Adipose tissue (tissue), 3 donors: ENCODE results near the gene CACNA1C. TPM values are rescaled to one million over a fixed set of nuclear protein-coding genes. Genes with fewer than 3 reads are reported as not detected.

Experiments used
- H3K27ac ChIP-seq: one replicate; pipeline ENCODE4 v1.5.1; 2013; ENCODE audit warnings: low read depth, low read length
- WGBS, 3 donors: extraction: QIAGEN DNeasy Blood & Tissue Kit; methylation state at CpG; one replicate each; pipeline ENCODE4 v1.1.7; 2013; 5-methylcytosine and 5-hydroxymethylcytosine counted together
- polyA plus RNA-seq, 3 donors: library from polyadenylated mRNA; stranded (reverse); fragments of 200-250 nt; gene quantifications; one replicate each; pipeline ENCODE4 v1.2.3, GENCODE V29; 2013
- donor health status: healthy with polysubstance abuse.
- donor health status: Bipolar disorder and iron deficiency.
- donor health status: healthy.

Gene CACNA1C
- polyA plus RNA-seq, 3 donors, result 0.72 to 8.1 (median 1.4) TPM

DNA sequence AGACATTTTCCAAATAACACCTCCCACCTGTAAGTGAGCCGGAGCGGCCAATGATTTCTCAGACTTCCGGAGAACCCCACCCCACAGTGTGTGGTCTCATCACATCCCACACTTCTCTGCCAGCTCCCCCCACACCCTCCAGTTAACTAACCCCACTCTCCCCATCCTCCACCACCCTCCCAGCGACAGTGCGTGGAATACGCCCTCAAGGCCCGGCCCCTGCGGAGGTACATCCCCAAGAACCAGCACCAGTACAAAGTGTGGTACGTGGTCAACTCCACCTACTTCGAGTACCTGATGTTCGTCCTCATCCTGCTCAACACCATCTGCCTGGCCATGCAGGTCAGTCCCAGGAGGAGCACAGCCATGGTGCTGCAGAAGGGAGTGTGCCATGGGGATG lies 557.6 kb downstream of the CACNA1C start:
- 94 to 98% (median 95%) methylated on average over 11 of the region's 11 CpGs for WGBS, 3 donors
- no peak overlapping the region for H3K27ac ChIP-seq

GRCh38 chr12:2613326-2614073 lies 560.7 kb downstream of the CACNA1C start:
- no peak overlapping the region for H3K27ac ChIP-seq
- 49 to 60% (median 56%) methylated on average over 12 of the region's 12 CpGs for WGBS, 3 donors

DNA sequence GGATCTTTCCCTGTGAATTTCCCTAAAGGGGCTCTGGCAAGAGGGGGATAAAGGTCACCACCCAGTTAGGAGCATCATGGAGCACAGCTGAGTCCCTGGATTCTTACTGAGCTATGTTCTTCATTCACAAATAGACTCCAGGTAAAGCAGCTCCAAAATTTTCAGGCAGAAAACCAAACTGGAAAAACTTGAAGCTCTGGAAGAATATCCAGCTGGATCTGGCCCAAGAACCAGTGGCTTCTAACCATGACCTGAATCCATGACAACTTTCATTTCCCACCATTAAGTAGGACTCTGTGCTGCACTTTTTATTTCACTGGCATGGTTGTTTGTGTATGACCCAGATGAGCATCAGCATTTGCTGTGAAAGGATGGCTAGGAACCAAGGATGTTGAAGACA lies 561.6 kb downstream of the CACNA1C start:
- H3K27ac ChIP-seq, result no peak overlapping the region

GRCh38 chr12:2615665-2616402 lies 563.0 kb downstream of the CACNA1C start:
- WGBS, 3 donors, result 64 to 73% (median 67%) methylated on average over 14 of the region's 14 CpGs
- H3K27ac ChIP-seq, result no peak overlapping the region

DNA sequence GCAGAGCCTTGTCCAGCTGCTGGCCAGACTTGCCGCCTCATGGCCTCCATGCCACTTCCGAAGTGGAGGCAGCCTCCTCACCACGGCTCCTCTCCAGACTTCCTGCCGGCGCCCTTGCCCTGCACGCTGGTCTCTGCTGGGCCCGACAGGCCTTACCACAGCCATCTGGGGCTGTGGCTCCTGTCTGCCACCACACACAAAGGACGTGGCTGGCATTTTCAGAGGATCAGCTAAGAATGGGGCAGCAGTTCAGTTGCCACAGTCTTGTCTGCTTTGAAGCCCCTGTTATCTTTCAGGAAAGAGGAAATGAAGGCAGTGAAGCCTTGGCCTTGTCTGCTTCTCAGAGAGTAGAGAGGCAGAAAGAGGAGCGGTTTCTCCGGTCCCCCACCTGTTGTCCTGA lies 564.0 kb downstream of the CACNA1C start:
- 52 to 77% (median 68%) methylated on average over 10 of the region's 10 CpGs for WGBS, 3 donors

DNA sequence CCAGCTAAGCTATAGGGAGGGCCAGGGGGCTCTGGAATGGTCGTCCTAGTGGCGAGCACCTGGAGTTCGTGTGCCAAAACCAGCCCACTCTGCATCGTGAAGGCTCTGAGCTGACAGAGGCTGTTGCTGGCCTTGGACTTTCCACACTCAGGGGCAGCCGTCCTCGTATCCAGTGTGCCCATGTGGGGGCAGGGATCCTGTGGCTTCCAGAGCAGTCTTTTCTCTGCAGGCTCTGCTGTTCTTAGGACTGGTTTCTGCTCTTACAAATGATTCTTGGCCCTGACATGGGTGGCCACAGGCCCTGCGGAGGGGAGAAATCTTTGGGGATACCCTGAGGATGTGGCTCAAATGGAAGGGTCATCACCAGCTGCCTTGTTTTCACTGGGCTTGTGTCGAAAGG lies 564.6 kb downstream of the CACNA1C start:
- H3K27ac ChIP-seq, result no peak overlapping the region
- WGBS, 3 donors, result 61 to 94% (median 83%) methylated on average over 8 of the region's 8 CpGs

More for the DNA sequence above, 564.0 kb downstream of the CACNA1C start:
- H3K27ac ChIP-seq, result no peak overlapping the region

- WGBS, 3 donors, result 74 to 81% (median 77%) methylated on average over 12 of the region's 12 CpGs
- H3K27ac ChIP-seq, result no peak overlapping the region
Observed at GRCh38 chr12:2618291-2618995, 565.7 kb downstream of the CACNA1C start.

- 86 to 93% (median 90%) methylated on average over 5 of the region's 5 CpGs for WGBS, 3 donors
Observed at GRCh38 chr12:2619136-2619535, 566.3 kb downstream of the CACNA1C start.

DNA sequence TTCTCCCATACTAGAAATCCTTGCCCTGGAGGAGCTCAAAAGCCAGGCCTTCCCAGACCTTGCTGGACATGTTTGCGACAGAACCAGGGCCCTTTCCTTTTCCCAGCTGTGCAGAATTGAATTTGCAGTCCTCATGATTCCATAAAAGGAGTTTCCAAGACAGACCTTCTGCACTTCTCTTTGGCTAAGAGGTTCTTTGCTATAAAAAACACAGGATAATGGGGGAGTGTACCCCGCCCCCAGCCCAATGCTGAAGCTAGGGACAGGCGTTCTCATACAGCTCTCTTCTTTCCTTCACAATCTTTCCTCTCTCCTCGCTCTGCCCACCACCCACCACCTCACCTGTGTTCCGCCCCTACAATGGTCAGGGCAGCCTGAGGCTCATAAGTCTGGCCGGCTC lies 569.7 kb downstream of the CACNA1C start:
- 71 to 91% (median 88%) methylated on average over 6 of the region's 6 CpGs for WGBS, 3 donors

More at GRCh38 chr12:2619136-2619535, 566.3 kb downstream of the CACNA1C start:
- no peak overlapping the region for H3K27ac ChIP-seq

GRCh38 chr12:2623472-2623871 lies 570.7 kb downstream of the CACNA1C start:
- no peak overlapping the region for H3K27ac ChIP-seq
- 59 to 88% (median 87%) methylated on average over 5 of the region's 5 CpGs for WGBS, 3 donors

More for the DNA sequence above, 569.7 kb downstream of the CACNA1C start:
- H3K27ac ChIP-seq, result no peak overlapping the region

GRCh38 chr12:2624543-2625288 lies 571.9 kb downstream of the CACNA1C start:
- no peak overlapping the region for H3K27ac ChIP-seq
- WGBS, 3 donors, result 53 to 64% (median 63%) methylated on average over 19 of the region's 19 CpGs

DNA sequence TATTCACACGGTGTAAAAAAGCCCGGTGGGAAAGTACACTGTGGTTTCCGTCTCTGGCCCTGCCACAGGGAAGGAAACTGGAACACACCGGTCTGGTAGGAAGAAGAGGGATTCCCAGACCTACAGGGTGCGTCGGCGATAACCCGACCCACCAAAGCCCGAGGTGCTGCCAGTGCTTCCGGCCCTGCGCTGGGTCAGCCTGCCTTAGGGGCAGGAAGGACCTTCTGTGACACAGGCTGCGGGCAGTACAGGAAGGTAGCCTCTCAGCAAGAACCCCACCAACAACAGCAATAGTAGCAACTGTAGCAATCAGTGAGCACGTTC lies 572.5 kb downstream of the CACNA1C start:
- WGBS, 3 donors, result 41 to 53% (median 53%) methylated on average over 13 of the region's 13 CpGs
- no peak overlapping the region for H3K27ac ChIP-seq

GRCh38 chr12:2627076-2627834 lies 574.5 kb downstream of the CACNA1C start:
- 53 to 67% (median 63%) methylated on average over 15 of the region's 15 CpGs for WGBS, 3 donors

GRCh38 chr12:2627835-2628191 lies 575.0 kb downstream of the CACNA1C start:
- WGBS, 3 donors, result 41 to 56% (median 50%) methylated on average over 11 of the region's 11 CpGs
- no peak overlapping the region for H3K27ac ChIP-seq

More at GRCh38 chr12:2627076-2627834, 574.5 kb downstream of the CACNA1C start:
- no peak overlapping the region for H3K27ac ChIP-seq

- H3K27ac ChIP-seq, result no peak overlapping the region
- WGBS, 3 donors, result 65 to 94% (median 90%) methylated on average over 6 of the region's 6 CpGs
Observed at GRCh38 chr12:2628401-2628800, 575.6 kb downstream of the CACNA1C start.

DNA sequence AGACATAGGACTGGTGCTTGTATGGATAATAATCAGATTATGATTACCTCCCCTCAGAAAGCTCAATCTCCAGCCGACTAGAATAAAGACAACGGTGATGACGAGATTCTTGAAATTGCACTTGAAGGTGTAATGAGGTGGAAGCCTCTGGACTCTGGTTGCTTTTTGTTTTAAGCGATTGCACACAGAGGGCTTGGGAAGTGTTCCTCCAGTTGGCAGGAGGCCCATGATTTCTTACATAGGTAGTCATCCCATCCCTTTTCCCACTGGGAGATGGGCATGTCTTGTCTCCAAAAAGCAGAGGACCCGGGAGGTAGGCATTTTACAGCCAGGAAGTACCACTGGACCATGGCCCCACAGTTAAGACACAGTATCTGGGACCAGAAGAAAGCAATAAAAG lies 576.3 kb downstream of the CACNA1C start:
- H3K27ac ChIP-seq, result no peak overlapping the region
- 83 to 94% (median 92%) methylated on average over 5 of the region's 5 CpGs for WGBS, 3 donors

- no peak overlapping the region for H3K27ac ChIP-seq
- WGBS, 3 donors, result 66 to 74% (median 69%) methylated on average over 16 of the region's 16 CpGs
Observed at GRCh38 chr12:2631653-2632350, 579.0 kb downstream of the CACNA1C start.
